SK-N-SH (cell line): ENCODE measurements around the gene AMIGO2. TPM values are rescaled to one million over a fixed set of nuclear protein-coding genes. Genes with fewer than 3 reads are reported as not detected.

Experiments
- polyA plus RNA-seq, 3 experiments: library from polyadenylated mRNA; depleted of rRNA; stranded (reverse); fragments of >200 nt; gene quantifications; 2 replicates each; pipeline ENCODE4 v1.2.3, GENCODE V29; 2012
- TF ChIP-seq, protein P1 (sequence below): fragments of 150-350 bp; IDR thresholded peaks from 2 replicates; pipeline ENCODE4 v1.6.1; 2016; ENCODE audit warnings: mild to moderate bottlenecking, low read depth, low read length
- TF ChIP-seq, protein P2 (sequence below): IDR thresholded peaks from 2 replicates; pipeline ENCODE4 v1.6.1; 2012; ENCODE audit warnings: mild to moderate bottlenecking, low read depth, low read length, moderate library complexity

The AMIGO2 gene
- polyA plus RNA-seq, 1 of the 3 experiments (the other 2 are of a cell fraction): 1.2 TPM

DNA sequence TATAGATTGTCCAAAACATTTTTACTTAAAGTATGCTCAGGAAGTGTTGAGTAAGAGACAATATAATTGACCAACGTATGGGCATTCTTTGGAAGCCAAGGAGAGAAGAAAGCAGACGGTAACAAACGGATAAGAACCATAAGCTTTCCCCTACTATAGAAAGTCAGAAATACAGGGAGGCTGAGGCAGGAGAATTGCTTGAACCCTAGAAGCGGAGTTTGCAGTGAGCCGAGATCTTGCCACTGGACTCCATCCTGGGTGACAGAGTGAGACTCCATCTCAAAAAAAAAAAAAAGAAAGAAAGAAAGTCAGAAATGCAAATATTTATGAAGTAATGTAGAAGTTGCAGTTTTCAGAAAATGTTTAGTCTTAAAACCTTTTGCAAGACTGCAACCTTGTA, 51.6 kb downstream of the AMIGO2 start (continued):
- TF ChIP-seq, protein P1, sequence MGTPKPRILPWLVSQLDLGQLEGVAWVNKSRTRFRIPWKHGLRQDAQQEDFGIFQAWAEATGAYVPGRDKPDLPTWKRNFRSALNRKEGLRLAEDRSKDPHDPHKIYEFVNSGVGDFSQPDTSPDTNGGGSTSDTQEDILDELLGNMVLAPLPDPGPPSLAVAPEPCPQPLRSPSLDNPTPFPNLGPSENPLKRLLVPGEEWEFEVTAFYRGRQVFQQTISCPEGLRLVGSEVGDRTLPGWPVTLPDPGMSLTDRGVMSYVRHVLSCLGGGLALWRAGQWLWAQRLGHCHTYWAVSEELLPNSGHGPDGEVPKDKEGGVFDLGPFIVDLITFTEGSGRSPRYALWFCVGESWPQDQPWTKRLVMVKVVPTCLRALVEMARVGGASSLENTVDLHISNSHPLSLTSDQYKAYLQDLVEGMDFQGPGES: no peak
- TF ChIP-seq, protein P2, sequence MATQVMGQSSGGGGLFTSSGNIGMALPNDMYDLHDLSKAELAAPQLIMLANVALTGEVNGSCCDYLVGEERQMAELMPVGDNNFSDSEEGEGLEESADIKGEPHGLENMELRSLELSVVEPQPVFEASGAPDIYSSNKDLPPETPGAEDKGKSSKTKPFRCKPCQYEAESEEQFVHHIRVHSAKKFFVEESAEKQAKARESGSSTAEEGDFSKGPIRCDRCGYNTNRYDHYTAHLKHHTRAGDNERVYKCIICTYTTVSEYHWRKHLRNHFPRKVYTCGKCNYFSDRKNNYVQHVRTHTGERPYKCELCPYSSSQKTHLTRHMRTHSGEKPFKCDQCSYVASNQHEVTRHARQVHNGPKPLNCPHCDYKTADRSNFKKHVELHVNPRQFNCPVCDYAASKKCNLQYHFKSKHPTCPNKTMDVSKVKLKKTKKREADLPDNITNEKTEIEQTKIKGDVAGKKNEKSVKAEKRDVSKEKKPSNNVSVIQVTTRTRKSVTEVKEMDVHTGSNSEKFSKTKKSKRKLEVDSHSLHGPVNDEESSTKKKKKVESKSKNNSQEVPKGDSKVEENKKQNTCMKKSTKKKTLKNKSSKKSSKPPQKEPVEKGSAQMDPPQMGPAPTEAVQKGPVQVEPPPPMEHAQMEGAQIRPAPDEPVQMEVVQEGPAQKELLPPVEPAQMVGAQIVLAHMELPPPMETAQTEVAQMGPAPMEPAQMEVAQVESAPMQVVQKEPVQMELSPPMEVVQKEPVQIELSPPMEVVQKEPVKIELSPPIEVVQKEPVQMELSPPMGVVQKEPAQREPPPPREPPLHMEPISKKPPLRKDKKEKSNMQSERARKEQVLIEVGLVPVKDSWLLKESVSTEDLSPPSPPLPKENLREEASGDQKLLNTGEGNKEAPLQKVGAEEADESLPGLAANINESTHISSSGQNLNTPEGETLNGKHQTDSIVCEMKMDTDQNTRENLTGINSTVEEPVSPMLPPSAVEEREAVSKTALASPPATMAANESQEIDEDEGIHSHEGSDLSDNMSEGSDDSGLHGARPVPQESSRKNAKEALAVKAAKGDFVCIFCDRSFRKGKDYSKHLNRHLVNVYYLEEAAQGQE: no peak

Other genes with a start within 250 kb of the AMIGO2 start
- 0.08 and 0.21 TPM in 2 replicates for gene PCED1B, start 338 bp downstream of the AMIGO2 start, polyA plus RNA-seq (2012; rRNA removed)